GM23338 (cell line): ENCODE data around the gene ERBB3.
A peak's percentile ranks its signal among the peaks of the same experiment; 100 is the strongest.

Source experiments
- CREB1 ChIP-seq: fragments of 250-450 bp; sonication (Bioruptor Pico); IDR thresholded peaks from 2 replicates; pipeline ENCODE4 v1.5.0; 2020; ENCODE audit warnings: low read depth, mild to moderate bottlenecking, moderate library complexity
- CTCF ChIP-seq, 2 experiments: fragments of 200-600 bp in 1 of 2; sonication (generic) in 1 of 2; conservative IDR thresholded peaks; 2 replicates each; pipeline versions ENCODE4 v1.5.1 to v1.6.1; 2016 to 2017; ENCODE audit warnings: antibody characterized with exemption in 2 of 2, low read depth in 2 of 2, mild to moderate bottlenecking in 2 of 2, moderate library complexity in 1 of 2
- NANOG ChIP-seq: IDR thresholded peaks from 2 replicates; pipeline ENCODE4 v1.6.1; 2016; ENCODE audit warnings: antibody characterized with exemption, borderline replicate concordance
- POLR2AphosphoS5 ChIP-seq: IDR thresholded peaks from 2 replicates; pipeline ENCODE4 v1.6.1; 2016; ENCODE audit warnings: antibody characterized with exemption, low read depth
- REST ChIP-seq: IDR thresholded peaks from one replicate; pipeline ENCODE4 v1.6.1; 2018; ENCODE audit warnings: antibody characterized with exemption; ENCODE audit not compliant: unreplicated experiment
- ZNF331 ChIP-seq: fragments of 250-450 bp; sonication (Bioruptor Pico); IDR thresholded peaks from 2 replicates; pipeline ENCODE4 v1.5.0; 2020; ENCODE audit warnings: low read depth, mild to moderate bottlenecking, moderate library complexity

- TF ChIP-seq ZNF331 (CRISPR knock-in tag) = no peak
- TF ChIP-seq CTCF (conservative IDR thresholded peaks at IDR 0.05; ENCODE audit: low read depth in 2 of 2) = peak; percentile 15 to 63; a peak in 2 of 4 replicates
- no peak for TF ChIP-seq NANOG
- no peak for TF ChIP-seq CREB1
- no peak for TF ChIP-seq REST
- TF ChIP-seq POLR2AphosphoS5 = no peak
Observed at GRCh38 chr12:56151672-56152131, 71.7 kb downstream of the ERBB3 start.
